ENCODE results near the gene PIEZO2.

PIEZO2 gene

GRCh38 chr18:11064106-11064505 is 85.3 kb downstream of the PIEZO2 start:
- DNase-seq = no peak

GRCh38 chr18:11055721-11056120 is 93.6 kb downstream of the PIEZO2 start:
- no peak for DNase-seq

- DNase-seq = no peak
Observed at GRCh38 chr18:11054497-11054896, 94.9 kb downstream of the PIEZO2 start.

GRCh38 chr18:11053293-11053692 is 96.1 kb downstream of the PIEZO2 start:
- DNase-seq = no peak

GRCh38 chr18:11052800-11053199 is 96.6 kb downstream of the PIEZO2 start:
- no peak for DNase-seq

- DNase-seq = no peak
Observed at GRCh38 chr18:11051462-11051861, 97.9 kb downstream of the PIEZO2 start.

- no peak for DNase-seq
Observed at GRCh38 chr18:11050966-11051365, 98.4 kb downstream of the PIEZO2 start.

GRCh38 chr18:11047817-11048216 is 101.6 kb downstream of the PIEZO2 start:
- DNase-seq = no peak

GRCh38 chr18:11047156-11047555 is 102.2 kb downstream of the PIEZO2 start:
- DNase-seq = no peak

- no peak for DNase-seq
Observed at GRCh38 chr18:11046140-11046539, 103.2 kb downstream of the PIEZO2 start.

GRCh38 chr18:11043694-11044093 is 105.7 kb downstream of the PIEZO2 start:
- DNase-seq = no peak

- no peak for DNase-seq
Observed at GRCh38 chr18:11042247-11042646, 107.1 kb downstream of the PIEZO2 start.

GRCh38 chr18:11040823-11041656 is 108.3 kb downstream of the PIEZO2 start:
- peak; percentile 11 for DNase-seq

GRCh38 chr18:11040359-11040758 is 109.0 kb downstream of the PIEZO2 start:
- DNase-seq = no peak

- DNase-seq = no peak
Observed at GRCh38 chr18:11037533-11038240, 111.7 kb downstream of the PIEZO2 start.

GRCh38 chr18:11035814-11036495 is 113.4 kb downstream of the PIEZO2 start:
- DNase-seq = no peak

GRCh38 chr18:11035376-11035775 is 114.0 kb downstream of the PIEZO2 start:
- DNase-seq = no peak

GRCh38 chr18:11034884-11035283 is 114.5 kb downstream of the PIEZO2 start:
- DNase-seq = no peak

- DNase-seq = no peak
Observed at GRCh38 chr18:11033503-11033902, 115.9 kb downstream of the PIEZO2 start.

- DNase-seq = no peak
Observed at GRCh38 chr18:11031966-11032365, 117.4 kb downstream of the PIEZO2 start.

GRCh38 chr18:11029021-11029420 is 120.3 kb downstream of the PIEZO2 start:
- no peak for DNase-seq

GRCh38 chr18:11027862-11028261 is 121.5 kb downstream of the PIEZO2 start:
- DNase-seq = no peak

- no peak for DNase-seq
Observed at GRCh38 chr18:11025671-11026070, 123.7 kb downstream of the PIEZO2 start.
